Neural cell (in vitro differentiated cells): ENCODE measurements around the gene NPRL2. TPM values are rescaled to one million over a fixed set of nuclear protein-coding genes. Genes with fewer than 3 reads are reported as not detected.
A peak's percentile ranks its signal among the peaks of the same experiment; 100 is the strongest.

ENCODE experiments used
- H2AFZ ChIP-seq: fragments of 200-600, 300-800 bp; sonication (generic), shearing (Covaris generic); 2 replicates; pipeline ENCODE4 v1.6.0; 2014; ENCODE audit warnings: low read depth, mild to moderate bottlenecking, antibody characterized with exemption, low read length, moderate library complexity
- H3F3A ChIP-seq: fragments of 200-600 bp; shearing (Covaris generic); 2 replicates; pipeline ENCODE4 v1.6.1; 2016; ENCODE audit warnings: mild to moderate bottlenecking, moderate library complexity, mixed read lengths, antibody characterized with exemption, low read length; ENCODE audit not compliant: insufficient read depth, poor library complexity, severe bottlenecking
- H3K27ac ChIP-seq: fragments of 200-600, 300-800 bp; sonication (generic), shearing (Covaris generic); 2 replicates; pipeline ENCODE4 v1.5.1; 2014; ENCODE audit warnings: mild to moderate bottlenecking, low read length, moderate library complexity
- H3K27me3 ChIP-seq: fragments of 300-800, 200-600 bp; sonication (generic), shearing (Covaris generic); 2 replicates; pipeline ENCODE4 v1.6.0; 2014; ENCODE audit warnings: mild to moderate bottlenecking, low read depth, low read length, moderate library complexity; ENCODE audit not compliant: insufficient read depth
- H3K36me3 ChIP-seq: fragments of 300-800, 200-600 bp; sonication (generic), shearing (Covaris generic); 2 replicates; pipeline ENCODE4 v1.5.1; 2014; ENCODE audit warnings: mild to moderate bottlenecking, antibody characterized with exemption, low read length, moderate library complexity; ENCODE audit not compliant: insufficient read depth
- H3K4me2 ChIP-seq: fragments of 300-800, 200-600 bp; sonication (generic), shearing (Covaris generic); 2 replicates; pipeline ENCODE4 v1.6.0; 2014; ENCODE audit warnings: mild to moderate bottlenecking, low read length
- H3K4me3 ChIP-seq: fragments of 300-800, 200-600 bp; sonication (generic), shearing (Covaris generic); 2 replicates; pipeline ENCODE4 v1.5.1; 2014; ENCODE audit warnings: mild to moderate bottlenecking, low read length, moderate library complexity
- H3K79me2 ChIP-seq: fragments of 200-600 bp; shearing (Covaris generic); replicated peaks from 2 replicates; pipeline ENCODE4 v1.6.0; 2014; ENCODE audit warnings: mild to moderate bottlenecking, low read length, moderate library complexity; ENCODE audit not compliant: insufficient read depth
- H3K9ac ChIP-seq: fragments of 300-800, 200-600 bp; sonication (generic), shearing (Covaris generic); 2 replicates; pipeline ENCODE4 v1.6.1; 2016; ENCODE audit warnings: mild to moderate bottlenecking, low read length, mixed read lengths
- H3K9me2 ChIP-seq: fragments of 200-600 bp; shearing (Covaris generic); 2 replicates; pipeline ENCODE4 v1.6.1; 2016; ENCODE audit warnings: mild to moderate bottlenecking, low read length, mixed read lengths; ENCODE audit not compliant: insufficient read depth
- H3K9me3 ChIP-seq: fragments of 200-600, 300-800 bp; sonication (generic), shearing (Covaris generic); 2 replicates; pipeline ENCODE4 v1.6.1; 2016; ENCODE audit warnings: mild to moderate bottlenecking, mixed run types, low read length, moderate library complexity, mixed read lengths
- H4K20me1 ChIP-seq: fragments of 200-600 bp; shearing (Covaris generic); 2 replicates; pipeline ENCODE4 v1.6.1; 2016; ENCODE audit warnings: mild to moderate bottlenecking, mixed run types; ENCODE audit not compliant: insufficient read depth
- CTCF ChIP-seq: fragments of 450-650 bp; IDR thresholded peaks from 2 replicates; pipeline ENCODE4 v1.5.1; 2014; ENCODE audit warnings: antibody characterized with exemption, mild to moderate bottlenecking, moderate library complexity; ENCODE audit not compliant: poor library complexity, severe bottlenecking
- EP300 ChIP-seq: fragments of 450-650 bp; conservative IDR thresholded peaks from 2 replicates; pipeline ENCODE4 v1.6.1; 2014; ENCODE audit warnings: antibody characterized with exemption, mild to moderate bottlenecking, moderate library complexity; ENCODE audit not compliant: poor library complexity, severe bottlenecking
- EZH2 ChIP-seq: fragments of 200-600, 300-800 bp; shearing (Covaris generic), sonication (generic); IDR thresholded peaks from 2 replicates; pipeline ENCODE4 v1.6.1; 2014; ENCODE audit warnings: antibody characterized with exemption, low read length, borderline replicate concordance, mild to moderate bottlenecking; ENCODE audit not compliant: insufficient read depth, poor library complexity, severe bottlenecking
- MXI1 ChIP-seq: fragments of 450-650 bp; conservative IDR thresholded peaks from 2 replicates; pipeline ENCODE4 v1.6.1; 2014; ENCODE audit warnings: antibody characterized with exemption, mild to moderate bottlenecking; ENCODE audit not compliant: poor library complexity, severe bottlenecking
- POLR2AphosphoS5 ChIP-seq: IDR thresholded peaks from 2 replicates; pipeline ENCODE4 v1.6.1; 2012
- RAD21 ChIP-seq: fragments of 450-650 bp; conservative IDR thresholded peaks from 2 replicates; pipeline ENCODE4 v1.6.1; 2014; ENCODE audit warnings: antibody characterized with exemption, mild to moderate bottlenecking, moderate library complexity
- REST ChIP-seq: IDR thresholded peaks from 2 replicates; pipeline ENCODE4 v1.6.1; 2012; ENCODE audit warnings: borderline replicate concordance
- SMC3 ChIP-seq: fragments of 450-650 bp; conservative IDR thresholded peaks from 2 replicates; pipeline ENCODE4 v1.6.1; 2014; ENCODE audit warnings: antibody characterized with exemption, mild to moderate bottlenecking, moderate library complexity; ENCODE audit not compliant: poor library complexity
- TAF1 ChIP-seq: IDR thresholded peaks from 2 replicates; pipeline ENCODE4 v1.6.1; 2012; ENCODE audit warnings: low read depth
- polyA plus RNA-seq: library from polyadenylated mRNA; depleted of rRNA; stranded (reverse); fragments of >200 nt; gene quantifications from 2 replicates; pipeline ENCODE4 v1.2.3, GENCODE V29; 2014

NPRL2 gene
- polyA plus RNA-seq, 1 donor from 2014 or later: 118 TPM

GRCh38 chr3:50359760-50360110, 9.2 kb upstream of the NPRL2 start:
- no peaks in the 10 kb centered on the region for H3F3A ChIP-seq

GRCh38 chr3:50358911-50359759, 8.6 kb upstream of the NPRL2 start, which contains the start of gene TMEM115:
TSS of gene TMEM115 (minus strand) at chr3:50359521. CDS start at chr3:50359063, 458 bp downstream.
- Histone ChIP-seq H3F3A (no peaks in the 10 kb centered on the region), H3K4me2 (peak within 1 kb of the TSS; percentile 73), H3K9me2 (no peaks in the 10 kb centered on the region), H3K27ac (peak within 1 kb of the TSS; percentile 71), H3K27me3 (no peaks in the 10 kb centered on the region), H3K79me2 (peaks cover 38% of the 10 kb centered on the region), H3K9ac (peak within 1 kb of the TSS; percentile 95), H4K20me1 (peaks cover 9% of the 10 kb centered on the region), H2AFZ (peak within 1 kb of the TSS; percentile 52), H3K4me3 (peak within 1 kb of the TSS; percentile 94), H3K9me3 (no peaks in the 10 kb centered on the region), H3K36me3 (no peaks in the 10 kb centered on the region)
- TF ChIP-seq RAD21: no peak
- TF ChIP-seq SMC3: peak; percentile 38
- TF ChIP-seq TAF1: peak; percentile 42
- peak; percentile 89 for TF ChIP-seq POLR2AphosphoS5
- peak; percentile 28 for TF ChIP-seq CTCF
- peak; percentile 43 for TF ChIP-seq REST
- TF ChIP-seq EZH2: no peak
- peak; percentile 71 for TF ChIP-seq MXI1
- TF ChIP-seq EP300: peak; percentile 30

More at GRCh38 chr3:50359760-50360110, 9.2 kb upstream of the NPRL2 start:
- Histone ChIP-seq H3K79me2 (peaks cover 38% of the 10 kb centered on the region), H3K4me2 (peak overlapping the region; percentile 38), H3K36me3 (no peaks in the 10 kb centered on the region), H3K27me3 (no peaks in the 10 kb centered on the region), H4K20me1 (peaks cover 9% of the 10 kb centered on the region), H3K9ac (peak overlapping the region; percentile 54), H2AFZ (peak overlapping the region; percentile 52), H3K9me3 (no peaks in the 10 kb centered on the region), H3K27ac (peak overlapping the region; percentile 32), H3K4me3 (peak overlapping the region; percentile 94), H3K9me2 (no peaks in the 10 kb centered on the region)
- TF ChIP-seq TAF1: no peak
